K562 (cell line): ENCODE measurements around the gene MCMBP. TPM values are rescaled to one million over a fixed set of nuclear protein-coding genes. Genes with fewer than 3 reads are reported as not detected.

Experiments
- ATAC-seq: fragments of 200-7000 bp; cut with Tn5 transposase; 3 replicates; pipeline ENCODE4 v1.9.1; 2020; ENCODE audit warnings: moderate library complexity
- BruUV-seq: library from RNA; stranded (reverse); fragments of 400-500 nt; replicated peaks from 2 replicates; lab custom pipeline; 2021; lab: Mats Ljungman, UMichigan
- CTCF ChIA-PET: fragments of 300-600 bp; formaldehyde crosslinking; extraction: SDS; loops from one replicate; lab custom pipeline; 2021; ENCODE audit warnings: low intra/inter-chr PET ratio; lab: Yijun Ruan, JAX
- POLR2A ChIA-PET: fragments of 300-600, 350-650 bp; sonication (Branson Sonifier 250); formaldehyde crosslinking; extraction: SDS; loops from one replicate; lab custom pipeline; 2021; ENCODE audit warnings: antibody characterized with exemption, inconsistent platforms; lab: Yijun Ruan, JAX
- DNase-seq, 4 experiments: peaks; one replicate each; pipeline versions ENCODE4 v3.0.0 to v3.0.0-alpha.2; 2011 to 2018; ENCODE audit warnings: low spot score in 3 of 4, mixed read lengths in 3 of 4; ENCODE audit errors: extremely low read depth in 1 of 4
- FAIRE-seq: peaks from 2 replicates; lab custom pipeline; 2011; peaks lifted over from hg19 to GRCh38; lab: Jason Lieb, UNC
- H2AFZ ChIP-seq: 2 replicates; pipeline ENCODE4 v1.6.0; 2011; ENCODE audit warnings: low read depth, low read length, control low read depth, inconsistent platforms
- H3K27ac ChIP-seq: fragments of 200-600 bp; 3 replicates; pipeline ENCODE4 v1.8.0; 2011; ENCODE audit warnings: low read depth, mild to moderate bottlenecking, control low read depth, inconsistent platforms, low read length, moderate library complexity, mixed read lengths; ENCODE audit errors: extremely low read depth
- H3K27me3 ChIP-seq, 2 experiments: fragments of 300-600 bp in 1 of 2; 2 replicates in 1 of 2; 3 replicates in 1 of 2; pipeline versions ENCODE4 v1.6.0 to v1.8.0; 2011; ENCODE audit warnings: inconsistent platforms in 2 of 2, low read length in 2 of 2, mild to moderate bottlenecking in 1 of 2, mixed read lengths in 1 of 2, moderate library complexity in 1 of 2; ENCODE audit not compliant: control insufficient read depth in 2 of 2, insufficient read depth in 2 of 2
- H3K36me3 ChIP-seq: fragments of 300-600 bp; 3 replicates; pipeline ENCODE4 v1.8.0; 2011; ENCODE audit warnings: mild to moderate bottlenecking, low read length, inconsistent platforms; ENCODE audit not compliant: control insufficient read depth, insufficient read depth
- H3K4me1 ChIP-seq, 2 experiments: fragments of 200-600 bp in 1 of 2; replicated peaks in 1 of 2; 2 replicates in 1 of 2; 3 replicates in 1 of 2; pipeline versions ENCODE4 v1.5.1 to v1.8.0; 2011; ENCODE audit warnings: inconsistent platforms in 2 of 2, low read length in 2 of 2, mild to moderate bottlenecking in 1 of 2, mixed read lengths in 1 of 2, moderate library complexity in 1 of 2; ENCODE audit not compliant: control insufficient read depth in 2 of 2, insufficient read depth in 2 of 2
- H3K4me2 ChIP-seq: 2 replicates; pipeline ENCODE4 v1.6.1; 2011; ENCODE audit warnings: low read length, control low read depth, inconsistent platforms, mixed read lengths; ENCODE audit not compliant: insufficient read depth
- H3K4me3 ChIP-seq: fragments of 200-600 bp; sonication (generic), shearing (Covaris generic); 2 replicates; pipeline ENCODE4 v1.5.1; 2016; ENCODE audit warnings: control low read depth, inconsistent platforms
- H3K79me2 ChIP-seq: fragments of 200-600 bp; 3 replicates; pipeline ENCODE4 v1.8.0; 2011; ENCODE audit warnings: low read length, inconsistent platforms; ENCODE audit not compliant: control insufficient read depth, insufficient read depth
- H3K9ac ChIP-seq, 2 experiments: 2 replicates each; pipeline versions ENCODE4 v1.6.0 to v1.6.1; 2011; ENCODE audit warnings: low read depth in 2 of 2, low read length in 2 of 2, control low read depth in 1 of 2, inconsistent platforms in 1 of 2, mild to moderate bottlenecking in 1 of 2, mixed read lengths in 1 of 2; ENCODE audit not compliant: insufficient read depth in 1 of 2
- H3K9me1 ChIP-seq: one replicate; pipeline ENCODE4 v1.6.0; 2011; ENCODE audit warnings: inconsistent platforms, mild to moderate bottlenecking, low read length, moderate library complexity; ENCODE audit not compliant: control insufficient read depth, insufficient read depth
- H3K9me3 ChIP-seq: replicated peaks from 2 replicates; pipeline ENCODE4 v1.5.1; 2011; ENCODE audit warnings: low read depth, low read length, inconsistent platforms; ENCODE audit not compliant: control insufficient read depth, insufficient read depth
- H4K20me1 ChIP-seq: replicated peaks from 2 replicates; pipeline ENCODE4 v1.6.1; 2011; ENCODE audit warnings: low read length, inconsistent platforms, mixed read lengths; ENCODE audit not compliant: control insufficient read depth, insufficient read depth
- EP400 ChIP-seq: fragments of 450-650 bp; IDR thresholded peaks from 2 replicates; pipeline ENCODE4 v1.6.1; 2017; ENCODE audit warnings: antibody characterized with exemption, mild to moderate bottlenecking, moderate library complexity
- EWSR1 ChIP-seq: fragments of 450-650 bp; IDR thresholded peaks from 2 replicates; pipeline ENCODE4 v1.6.1; 2018; ENCODE audit warnings: borderline replicate concordance, mild to moderate bottlenecking, low read depth, moderate library complexity; ENCODE audit not compliant: partially characterized antibody
- GATAD2A ChIP-seq: fragments of 450-650 bp; IDR thresholded peaks from 2 replicates; pipeline ENCODE4 v1.6.1; 2017
- HNRNPLL ChIP-seq: fragments of 200-400 bp; formaldehyde crosslinking; IDR thresholded peaks from 2 replicates; pipeline ENCODE4 v1.6.1; 2017; ENCODE audit warnings: low read length, low read depth, mild to moderate bottlenecking; ENCODE audit not compliant: poor library complexity, severe bottlenecking
- PTRF ChIP-seq: fragments of 450-650 bp; IDR thresholded peaks from 2 replicates; pipeline ENCODE4 v1.6.1; 2016; ENCODE audit warnings: mild to moderate bottlenecking, missing genetic modification characterization, missing compliant biosample characterization
- PURB ChIP-seq: sonication (generic); formaldehyde crosslinking; IDR thresholded peaks from 2 replicates; pipeline ENCODE4 v1.9.0; 2021; ENCODE audit warnings: low read depth, mild to moderate bottlenecking, missing genetic modification reagents
- WGBS: fragments of 100-300 bp; shearing (Covaris generic); methylation state at CpG from one replicate; pipeline ENCODE4 v1.1.6; 2016; ENCODE audit warnings: low coverage, mixed read lengths; ENCODE audit not compliant: insufficient coverage; ENCODE audit errors: missing lambda C conversion rate; 5-methylcytosine and 5-hydroxymethylcytosine counted together
- in situ Hi-C: fragments of 300-500 bp; cut with MboI; formaldehyde crosslinking; loops from 4 replicates; pipeline ENCODE4 v1.15.0; 2018; ENCODE audit warnings: inconsistent platforms, mixed read lengths
- intact Hi-C: fragments of 100-400 bp; cut with micrococcal nuclease; formaldehyde crosslinking; loops from 2 replicates; pipeline ENCODE4 v1.14.2; 2022
- polyA plus RNA-seq, 8 experiments: library from polyadenylated mRNA; depleted of rRNA in 4 of 8; stranded (reverse) in 5 of 8; unstranded in 3 of 8; fragments of >200 nt; fragmentation: Nextera tagmentation in 2 of 8; fragmentation: Illumina TruSeq in 1 of 8; extraction: Ambion mirVana in 2 of 8; extraction: Trizol in 1 of 8; gene quantifications; 2 replicates each; pipeline versions ENCODE4 v1.2.1 to v1.2.3, GENCODE V29; 2011 to 2014; ENCODE audit warnings: inconsistent platforms in 1 of 8, missing spikeins in 1 of 8
- total RNA-seq, 7 experiments: library from RNA; depleted of rRNA in 6 of 7; stranded (reverse); fragments of >200 nt in 6 of 7; fragmentation: Illumina TruSeq in 2 of 7; extraction: Trizol in 2 of 7; gene quantifications; 2 replicates each; pipeline versions ENCODE4 v1.2.1 to v1.2.3, GENCODE V29; 2011 to 2021; ENCODE audit warnings: low replicate concordance in 1 of 7
- TF ChIP-seq, protein P1 (sequence below): sonication (generic); formaldehyde crosslinking; IDR thresholded peaks from 2 replicates; pipeline ENCODE4 v1.8.0; 2022; ENCODE audit warnings: mild to moderate bottlenecking, missing genetic modification reagents

The MCMBP gene
- total and polyA plus RNA-seq, 9 of the 15 experiments (the other 6 are each of a cell fraction or from before 2014, with no cell fraction given), result 11.2 to 74.3 (median 50.5) TPM

DNA sequence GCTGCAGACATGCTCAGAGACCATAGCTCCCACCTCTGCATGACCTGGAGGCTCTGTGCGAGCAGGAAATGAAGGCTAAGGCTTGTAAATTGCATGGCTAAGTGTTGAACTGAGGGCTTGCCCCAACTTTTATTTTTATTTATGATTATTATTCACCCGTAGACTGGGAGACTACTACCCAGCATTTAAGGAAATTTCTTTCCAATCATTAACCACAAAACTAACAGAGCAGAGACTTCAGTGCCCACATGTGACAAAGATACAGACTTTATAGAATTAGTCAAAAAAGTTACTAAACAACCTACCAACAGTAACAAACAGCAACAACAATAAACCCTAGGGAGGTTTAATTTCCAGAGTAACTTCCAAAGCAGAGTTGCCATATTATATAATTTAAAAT, 39.7 kb downstream of the MCMBP start (continued):
- TF ChIP-seq, protein P1, sequence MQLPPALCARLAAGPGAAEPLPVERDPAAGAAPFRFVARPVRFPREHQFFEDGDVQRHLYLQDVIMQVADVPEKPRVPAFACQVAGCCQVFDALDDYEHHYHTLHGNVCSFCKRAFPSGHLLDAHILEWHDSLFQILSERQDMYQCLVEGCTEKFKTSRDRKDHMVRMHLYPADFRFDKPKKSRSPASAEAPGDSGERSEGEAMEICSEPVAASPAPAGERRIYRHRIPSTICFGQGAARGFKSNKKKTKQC (CRISPR knock-in tag), result no peak
- TF ChIP-seq EWSR1 (no peak), HNRNPLL (no peak)
- TF ChIP-seq, all 486 proteins: peak for 0

DNA sequence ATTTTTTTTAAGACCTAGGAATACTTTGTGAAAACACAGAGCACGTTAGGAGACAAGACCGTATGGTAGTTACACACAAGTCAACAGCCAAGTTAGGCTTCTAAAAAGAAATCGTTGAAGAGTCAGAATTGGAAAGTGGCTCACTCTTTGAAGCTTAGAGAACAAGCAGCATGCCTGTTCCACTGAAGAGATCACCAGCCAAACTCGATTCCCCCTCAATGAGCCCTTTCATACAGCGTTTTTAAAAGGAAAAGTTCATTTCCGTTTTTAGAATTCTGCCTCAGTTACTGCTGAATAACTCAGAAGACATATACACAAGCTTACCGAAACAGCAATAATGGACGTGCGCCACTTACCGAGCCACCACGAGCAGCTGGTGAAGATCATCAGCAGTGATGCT, 41.0 kb downstream of the MCMBP start:
- no peak for ATAC-seq
- H4K20me1 ChIP-seq, result no peaks in the 10 kb centered on the region
- no peak overlapping the region for H3K27ac ChIP-seq
- no peak for TF ChIP-seq EP400
- TF ChIP-seq PTRF, result no peak
- TF ChIP-seq PURB (CRISPR knock-in tag), result no peak
- TF ChIP-seq GATAD2A, result no peak
- TF ChIP-seq, all 486 proteins: peak for 0
- BruUV-seq, result no TSS peak
- no peaks in the 10 kb centered on the region for H3K9me1 ChIP-seq
- H3K9ac ChIP-seq, result no peak overlapping the region
- H3K79me2 ChIP-seq, result no peaks in the 10 kb centered on the region
- intact Hi-C loops, result loop anchor here (5.0 kb wide), 1 partner anchor 144 kb away; no protein-coding TSS in a partner anchor
- FAIRE-seq (no peak), DNase-seq (no peak)
- H3K36me3 ChIP-seq, result peaks cover 89% of the 10 kb centered on the region
- no peak overlapping the region for H2AFZ ChIP-seq
- H3K27me3 ChIP-seq, result no peaks in the 10 kb centered on the region
- in situ Hi-C loops, result no loop called here
- whole genome bisulfite sequencing, result 92% methylated on average over 11 of the region's 11 CpGs
- ChIA-PET CTCF (no interaction called here), POLR2A (no interaction called here)
- no peaks in the 10 kb centered on the region for H3K9me3 ChIP-seq
- peaks cover 0 to 3% of the 10 kb centered on the region in 2 experiments; a peak in 3 of 5 replicates for H3K4me1 ChIP-seq
- no peak overlapping the region for H3K4me3 ChIP-seq
- H3K4me2 ChIP-seq, result no peak overlapping the region
